HepG2 (cell line): ENCODE results near the gene AUTS2. TPM values are rescaled to one million over a fixed set of nuclear protein-coding genes. Genes with fewer than 3 reads are reported as not detected.

Experiments
- ATAC-seq: fragments of 200-7000 bp; cut with Tn5 transposase; 3 replicates; pipeline ENCODE4 v1.9.1; 2020; ENCODE audit warnings: mild to moderate bottlenecking, moderate library complexity
- BruUV-seq: library from RNA; stranded (reverse); fragments of 400-500 nt; replicated peaks from 2 replicates; lab custom pipeline; 2021; lab: Mats Ljungman, UMichigan
- CTCF ChIA-PET: fragments of 300-600 bp; formaldehyde crosslinking; extraction: SDS; loops from one replicate; lab custom pipeline; 2021; ENCODE audit warnings: low total read pairs, inconsistent platforms, low intra/inter-chr PET ratio; lab: Yijun Ruan, JAX
- POLR2A ChIA-PET: fragments of 350-600 bp; sonication (Branson Sonifier 250); formaldehyde crosslinking; loops from one replicate; lab custom pipeline; 2020; ENCODE audit warnings: antibody characterized with exemption, inconsistent platforms; lab: Yijun Ruan, JAX
- DNase-seq: peaks from one replicate; pipeline ENCODE4 v3.0.0-alpha.2; 2015; ENCODE audit warnings: low spot score
- FAIRE-seq: peaks from 3 replicates; lab custom pipeline; 2011; peaks lifted over from hg19 to GRCh38; lab: Jason Lieb, UNC
- H2AFZ ChIP-seq: one replicate; pipeline ENCODE4 v1.6.1; 2011; ENCODE audit warnings: low read length, inconsistent platforms
- H3K27ac ChIP-seq: fragments of 300-600 bp; 3 replicates; pipeline ENCODE4 v1.8.0; 2011; ENCODE audit warnings: mixed run types, mild to moderate bottlenecking, mixed read lengths, low read length, inconsistent platforms; ENCODE audit not compliant: insufficient read depth; ENCODE audit errors: extremely low read length
- H3K27me3 ChIP-seq, 2 experiments: fragments of 200-600 bp in 1 of 2; 2 replicates in 1 of 2; 3 replicates in 1 of 2; pipeline versions ENCODE4 v1.6.0 to v1.8.0; 2011; ENCODE audit warnings: low read length in 2 of 2, mild to moderate bottlenecking in 2 of 2, moderate library complexity in 2 of 2, inconsistent platforms in 1 of 2; ENCODE audit not compliant: insufficient read depth in 2 of 2, control insufficient read depth in 1 of 2
- H3K36me3 ChIP-seq, 2 experiments: fragments of 200-600 bp in 1 of 2; replicated peaks in 1 of 2; 2 replicates in 1 of 2; 3 replicates in 1 of 2; pipeline versions ENCODE4 v1.5.1 to v1.8.0; 2011; ENCODE audit warnings: low read length in 2 of 2, inconsistent platforms in 1 of 2; ENCODE audit not compliant: insufficient read depth in 2 of 2, control insufficient read depth in 1 of 2
- H3K4me1 ChIP-seq: 2 replicates; pipeline ENCODE4 v1.5.1; 2012; ENCODE audit warnings: low read length, inconsistent platforms; ENCODE audit not compliant: insufficient read depth
- H3K4me2 ChIP-seq: 2 replicates; pipeline ENCODE4 v1.6.0; 2011; ENCODE audit warnings: low read depth, low read length, inconsistent platforms
- H3K4me3 ChIP-seq, 3 experiments: fragments of 200-600 bp in 1 of 3; sonication (generic), shearing (Covaris generic) in 1 of 3; replicated peaks in 1 of 3; 2 replicates each; pipeline ENCODE4 v1.5.1; 2011 to 2016; ENCODE audit warnings: low read length in 3 of 3, inconsistent platforms in 2 of 3, low read depth in 2 of 3, mild to moderate bottlenecking in 2 of 3, control low read depth in 1 of 3, mixed read lengths in 1 of 3; ENCODE audit not compliant: insufficient read depth in 1 of 3
- H3K79me2 ChIP-seq: one replicate; pipeline ENCODE4 v1.6.1; 2011; ENCODE audit warnings: low read length, inconsistent platforms; ENCODE audit not compliant: insufficient read depth
- H3K9ac ChIP-seq: 2 replicates; pipeline ENCODE4 v1.6.0; 2011; ENCODE audit warnings: mild to moderate bottlenecking, low read depth, low read length, inconsistent platforms; ENCODE audit not compliant: insufficient read depth
- H3K9me3 ChIP-seq: 2 replicates; pipeline ENCODE4 v1.5.1; 2012; ENCODE audit warnings: mild to moderate bottlenecking, low read length
- H4K20me1 ChIP-seq: 2 replicates; pipeline ENCODE4 v1.6.0; 2011; ENCODE audit warnings: inconsistent platforms, mild to moderate bottlenecking, low read length, moderate library complexity; ENCODE audit not compliant: insufficient read depth
- ATAD3A ChIP-seq: sonication (generic); formaldehyde crosslinking; IDR thresholded peaks from 2 replicates; pipeline ENCODE4 v1.4.0; 2020; ENCODE audit warnings: missing genetic modification reagents
- CBX2 ChIP-seq, 2 experiments: fragments of 200-600 bp in 1 of 2; sonication (generic); formaldehyde crosslinking in 1 of 2; IDR thresholded peaks; 2 replicates each; pipeline versions ENCODE4 v1.7.0 to v1.8.1; 2018 to 2022; ENCODE audit warnings: low read depth in 2 of 2, low read length in 1 of 2, mild to moderate bottlenecking in 1 of 2, missing genetic modification reagents in 1 of 2
- DNMT1 ChIP-seq: sonication (generic); formaldehyde crosslinking; IDR thresholded peaks from 2 replicates; pipeline ENCODE4 v1.5.1; 2020; ENCODE audit warnings: mild to moderate bottlenecking, missing genetic modification reagents
- KDM5A ChIP-seq: fragments of 200-600 bp; sonication (generic); IDR thresholded peaks from 2 replicates; pipeline ENCODE4 v1.7.0; 2018; ENCODE audit warnings: antibody characterized with exemption, mild to moderate bottlenecking, low read length, borderline replicate concordance
- MED1 ChIP-seq: sonication (generic); formaldehyde crosslinking; IDR thresholded peaks from 2 replicates; pipeline ENCODE4 v1.4.0; 2020; ENCODE audit warnings: missing genetic modification reagents
- MEIS1 ChIP-seq: sonication (generic); formaldehyde crosslinking; IDR thresholded peaks from 2 replicates; pipeline ENCODE4 v1.9.0; 2021; ENCODE audit warnings: mild to moderate bottlenecking, missing genetic modification reagents, moderate library complexity, borderline replicate concordance
- POGK ChIP-seq: sonication (generic); formaldehyde crosslinking; conservative IDR thresholded peaks from 2 replicates; pipeline ENCODE4 v1.8.0; 2022; ENCODE audit warnings: mild to moderate bottlenecking, moderate library complexity, missing genetic modification reagents
- SNRNP70 ChIP-seq: fragments of 200-400 bp; formaldehyde crosslinking; IDR thresholded peaks from 2 replicates; pipeline ENCODE4 v1.6.1; 2017; ENCODE audit warnings: mild to moderate bottlenecking, low read depth, low read length, moderate library complexity
- WIZ ChIP-seq: sonication (generic); formaldehyde crosslinking; IDR thresholded peaks from 2 replicates; pipeline ENCODE4 v1.5.1; 2020; ENCODE audit warnings: mild to moderate bottlenecking, missing genetic modification reagents
- ZHX2 ChIP-seq, 2 experiments: sonication (generic) in 1 of 2; formaldehyde crosslinking in 1 of 2; IDR thresholded peaks; 2 replicates each; pipeline versions ENCODE4 v1.6.1 to v1.9.0; 2014 to 2022; ENCODE audit warnings: antibody characterized with exemption in 1 of 2, borderline replicate concordance in 1 of 2, inconsistent platforms in 1 of 2, low read depth in 1 of 2, missing genetic modification reagents in 1 of 2
- ZNF703 ChIP-seq: sonication (generic); formaldehyde crosslinking; IDR thresholded peaks from 2 replicates; pipeline ENCODE4 v1.5.1; 2020; ENCODE audit warnings: missing genetic modification reagents, mild to moderate bottlenecking, moderate library complexity, borderline replicate concordance
- ZSCAN30 ChIP-seq: sonication (generic); formaldehyde crosslinking; IDR thresholded peaks from 2 replicates; pipeline ENCODE4 v1.5.0; 2020; ENCODE audit warnings: mild to moderate bottlenecking, missing genetic modification reagents
- WGBS: methylation state at CpG from one replicate; pipeline ENCODE4 v1.1.6; 2017; ENCODE audit warnings: low lambda C conversion rate; 5-methylcytosine and 5-hydroxymethylcytosine counted together
- in situ Hi-C: cut with HindIII; loops from 2 replicates; pipeline ENCODE4 v1.10.0; 2017; ENCODE audit warnings: low pct_unique_long_range_greater_than_20kb; ENCODE audit not compliant: extremely low pct_ligation_motif_present
- intact Hi-C: fragments of 100-400 bp; cut with micrococcal nuclease; formaldehyde crosslinking; loops from one replicate; pipeline ENCODE4 v1.10.0; 2022; ENCODE audit not compliant: unreplicated experiment
- polyA plus RNA-seq, 8 experiments: library from polyadenylated mRNA; depleted of rRNA in 3 of 8; stranded (reverse) in 7 of 8; unstranded in 1 of 8; fragments of >200 nt; fragmentation: Illumina TruSeq in 4 of 8; extraction: Trizol in 4 of 8; gene quantifications; 2 replicates each; pipeline versions ENCODE4 v1.2.1 to v1.2.3, GENCODE V29; 2011 to 2016; ENCODE audit warnings: low read depth in 4 of 8, missing spikeins in 1 of 8, mixed read lengths in 1 of 8; ENCODE audit not compliant: insufficient read depth in 1 of 8
- total RNA-seq, 5 experiments: library from RNA; depleted of rRNA; stranded (reverse); fragments of >200 nt; fragmentation: Illumina TruSeq; extraction: Trizol; gene quantifications; 2 replicates each; pipeline ENCODE4 v1.2.3, GENCODE V29; 2016; ENCODE audit warnings: low read depth in 1 of 5
- TF ChIP-seq, protein P1 (sequence below): sonication (generic); formaldehyde crosslinking; conservative IDR thresholded peaks from 2 replicates; pipeline ENCODE4 v1.4.0; 2020; ENCODE audit warnings: missing genetic modification reagents

AUTS2 gene
- total and polyA plus RNA-seq, 2 of the 13 experiments (the other 11 are each of a cell fraction or from before 2014, with no cell fraction given) = 0.38 TPM; not detected in 1

- in situ Hi-C loops (no loop called here), intact Hi-C loops (loop anchor here (10.0 kb wide), 1 partner anchor 47 kb away; no protein-coding TSS in a partner anchor)
- no peaks in the 10 kb centered on the region for H3K9me3 ChIP-seq
- H3K4me1 ChIP-seq = peaks cover 37% of the 10 kb centered on the region
- peak overlapping the region; percentile 74 for H3K27ac ChIP-seq
- WGBS = 72% methylated on average over 11 of the region's 11 CpGs
- POLR2A ChIA-PET = interaction anchor here (0.7 to 1.0 kb wide), 3 partner anchors 9 to 56 kb away, joined by 3 to 7 read pairs (median 5); no protein-coding TSS in a partner anchor
- H4K20me1 ChIP-seq = no peaks in the 10 kb centered on the region
- H3K27me3 ChIP-seq = no peaks in the 10 kb centered on the region
- no peaks in the 10 kb centered on the region for H3K79me2 ChIP-seq
- ATAC-seq (peak; percentile 27; the same call in 2 of the 3 replicates), DNase-seq (no peak), FAIRE-seq (no peak)
- BruUV-seq = no TSS peak
- H3K36me3 ChIP-seq = no peaks in the 10 kb centered on the region
- CTCF ChIA-PET = no interaction called here
- H3K4me3 ChIP-seq = no peak overlapping the region
- peak overlapping the region; percentile 40; the same call in 1 of the 2 replicates for H3K4me2 ChIP-seq
- no peak overlapping the region for H3K9ac ChIP-seq
- H2AFZ ChIP-seq = no peak overlapping the region
- no peak for TF ChIP-seq POGK
- no peak for TF ChIP-seq ZSCAN30
- TF ChIP-seq ZNF703 = no peak
- 0 out of 2 replicates have a peak, but pooled peaks have one; percentile 8 for TF ChIP-seq MEIS1 (CRISPR knock-in tag)
- no peak for TF ChIP-seq MED1 (CRISPR knock-in tag)
- TF ChIP-seq KDM5A = no peak
- no peak for TF ChIP-seq DNMT1 (CRISPR knock-in tag)
- no peak for TF ChIP-seq SNRNP70
- TF ChIP-seq ATAD3A (CRISPR knock-in tag) = no peak
- no peak for TF ChIP-seq CBX2 (IDR thresholded peaks at IDR 0.05; ENCODE audit: low read depth, low read length)
- TF ChIP-seq CBX2 (CRISPR knock-in tag; IDR thresholded peaks at IDR 0.05; ENCODE audit: low read depth) = no peak
- TF ChIP-seq, protein P1, sequence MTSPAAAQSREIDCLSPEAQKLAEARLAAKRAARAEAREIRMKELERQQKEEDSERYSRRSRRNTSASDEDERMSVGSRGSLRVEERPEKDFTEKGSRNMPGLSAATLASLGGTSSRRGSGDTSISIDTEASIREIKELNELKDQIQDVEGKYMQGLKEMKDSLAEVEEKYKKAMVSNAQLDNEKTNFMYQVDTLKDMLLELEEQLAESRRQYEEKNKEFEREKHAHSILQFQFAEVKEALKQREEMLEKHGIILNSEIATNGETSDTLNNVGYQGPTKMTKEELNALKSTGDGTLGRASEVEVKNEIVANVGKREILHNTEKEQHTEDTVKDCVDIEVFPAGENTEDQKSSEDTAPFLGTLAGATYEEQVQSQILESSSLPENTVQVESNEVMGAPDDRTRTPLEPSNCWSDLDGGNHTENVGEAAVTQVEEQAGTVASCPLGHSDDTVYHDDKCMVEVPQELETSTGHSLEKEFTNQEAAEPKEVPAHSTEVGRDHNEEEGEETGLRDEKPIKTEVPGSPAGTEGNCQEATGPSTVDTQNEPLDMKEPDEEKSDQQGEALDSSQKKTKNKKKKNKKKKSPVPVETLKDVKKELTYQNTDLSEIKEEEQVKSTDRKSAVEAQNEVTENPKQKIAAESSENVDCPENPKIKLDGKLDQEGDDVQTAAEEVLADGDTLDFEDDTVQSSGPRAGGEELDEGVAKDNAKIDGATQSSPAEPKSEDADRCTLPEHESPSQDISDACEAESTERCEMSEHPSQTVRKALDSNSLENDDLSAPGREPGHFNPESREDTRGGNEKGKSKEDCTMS (CRISPR knock-in tag) = no peak
- TF ChIP-seq ZHX2 (IDR thresholded peaks at IDR 0.05; ENCODE audit: low read depth) = no peak
- no peak for TF ChIP-seq ZHX2 (CRISPR knock-in tag; IDR thresholded peaks at IDR 0.05; ENCODE audit: borderline replicate concordance)
- TF ChIP-seq WIZ (CRISPR knock-in tag) = 0 out of 2 replicates have a peak, but pooled peaks have one; percentile 1
Observed at GRCh38 chr7:70781922-70782311, 1183.6 kb downstream of the AUTS2 start.
